OCI-LY3 (cell line): ENCODE measurements around the gene TPCN1.

ENCODE experiments used
- H2AFZ ChIP-seq: fragments of 200-600, 300-600 bp; shearing (Covaris generic); 2 replicates; pipeline ENCODE4 v1.6.0; 2014; ENCODE audit warnings: antibody characterized with exemption, low read depth, low read length
- H3K27ac ChIP-seq: fragments of 200-600, 300-600 bp; sonication (generic); 2 replicates; pipeline ENCODE4 v1.5.1; 2014; ENCODE audit warnings: mild to moderate bottlenecking, low read length, moderate library complexity, mixed read lengths
- H3K27me3 ChIP-seq: fragments of 200-600, 300-600 bp; sonication (generic); 2 replicates; pipeline ENCODE4 v1.6.1; 2014; ENCODE audit warnings: low read depth, low read length, mixed read lengths
- H3K36me3 ChIP-seq: fragments of 200-600, 300-600 bp; sonication (generic); replicated peaks from 2 replicates; pipeline ENCODE3; 2014; ENCODE audit warnings: low read depth, low read length, mixed read lengths
- H3K4me1 ChIP-seq: fragments of 300-600, 200-600 bp; sonication (generic); 2 replicates; pipeline ENCODE4 v1.6.1; 2014; ENCODE audit warnings: low read length, mixed read lengths
- H3K4me2 ChIP-seq: fragments of 200-600, 300-600 bp; sonication (generic); 2 replicates; pipeline ENCODE4 v1.6.1; 2014; ENCODE audit warnings: low read length, mixed read lengths
- H3K4me3 ChIP-seq: fragments of 300-600, 200-600 bp; sonication (generic); 2 replicates; pipeline ENCODE4 v1.5.1; 2014; ENCODE audit warnings: antibody characterized with exemption, mild to moderate bottlenecking, low read length, moderate library complexity
- H3K79me2 ChIP-seq: fragments of 300-600, 200-600 bp; shearing (Covaris generic); 2 replicates; pipeline ENCODE4 v1.6.1; 2014; ENCODE audit warnings: mild to moderate bottlenecking, low read length, mixed read lengths
- H3K9ac ChIP-seq: fragments of 300-600, 200-600 bp; shearing (Covaris generic); 2 replicates; pipeline ENCODE4 v1.6.0; 2014; ENCODE audit warnings: mild to moderate bottlenecking, low read length, moderate library complexity
- H3K9me3 ChIP-seq: fragments of 200-600, 300-600 bp; shearing (Covaris generic); 2 replicates; pipeline ENCODE4 v1.6.1; 2014; ENCODE audit warnings: low read length, mixed read lengths; ENCODE audit not compliant: insufficient read depth
- H4K20me1 ChIP-seq: fragments of 200-600, 300-600 bp; sonication (generic); 2 replicates; pipeline ENCODE4 v1.6.1; 2016; ENCODE audit warnings: low read length, mixed read lengths; ENCODE audit not compliant: insufficient read depth
- EZH2phosphoT487 ChIP-seq: fragments of 200-600 bp; shearing (Covaris generic); IDR thresholded peaks from 2 replicates; pipeline ENCODE4 v1.6.1; 2018; ENCODE audit warnings: antibody characterized with exemption, mixed run types, low read depth
- TF ChIP-seq, protein P1 (sequence below): fragments of 200-600, 300-600 bp; sonication (generic); IDR thresholded peaks from 2 replicates; pipeline ENCODE4 v1.5.1; 2014; ENCODE audit warnings: antibody characterized with exemption, low read length, low read depth

The TPCN1 gene

DNA sequence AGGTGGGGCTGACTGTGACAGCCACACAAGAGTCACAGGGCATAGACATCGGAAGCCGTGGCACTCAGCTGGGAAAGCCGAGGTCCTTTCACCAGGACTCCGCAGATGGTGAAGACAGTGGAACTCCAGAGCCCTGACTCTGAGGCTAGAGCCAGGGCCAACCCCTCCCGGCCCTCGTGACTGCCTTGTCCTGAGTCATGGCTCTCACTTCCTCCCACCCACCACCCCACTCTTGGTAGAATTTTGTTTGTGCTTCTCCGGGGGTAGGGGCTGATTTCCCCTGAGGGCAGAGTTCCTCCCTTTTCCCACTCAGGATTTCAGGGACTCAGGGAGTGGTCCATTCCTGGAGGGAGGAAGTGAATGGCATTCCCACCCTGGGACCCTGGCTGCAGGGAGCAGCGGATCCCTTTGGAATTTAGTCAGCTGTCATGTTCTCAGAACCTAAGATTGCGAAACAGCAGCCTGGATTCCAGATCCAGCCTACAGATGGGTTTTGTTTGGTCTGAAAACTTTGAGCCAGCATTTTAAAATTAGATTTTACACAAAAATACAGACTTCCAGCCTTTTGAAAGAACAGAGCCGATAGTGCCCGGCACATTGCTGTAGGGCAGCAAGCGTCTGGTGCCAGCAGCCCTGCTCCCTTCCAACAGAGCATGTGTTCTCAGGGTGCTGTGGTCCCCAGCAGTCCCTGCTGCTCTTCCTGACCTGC lies 50.7 kb downstream of the TPCN1 start:
- no peaks in the 10 kb centered on the region for H3K27me3 ChIP-seq
- no peak overlapping the region for H2AFZ ChIP-seq
- TF ChIP-seq, protein P1, sequence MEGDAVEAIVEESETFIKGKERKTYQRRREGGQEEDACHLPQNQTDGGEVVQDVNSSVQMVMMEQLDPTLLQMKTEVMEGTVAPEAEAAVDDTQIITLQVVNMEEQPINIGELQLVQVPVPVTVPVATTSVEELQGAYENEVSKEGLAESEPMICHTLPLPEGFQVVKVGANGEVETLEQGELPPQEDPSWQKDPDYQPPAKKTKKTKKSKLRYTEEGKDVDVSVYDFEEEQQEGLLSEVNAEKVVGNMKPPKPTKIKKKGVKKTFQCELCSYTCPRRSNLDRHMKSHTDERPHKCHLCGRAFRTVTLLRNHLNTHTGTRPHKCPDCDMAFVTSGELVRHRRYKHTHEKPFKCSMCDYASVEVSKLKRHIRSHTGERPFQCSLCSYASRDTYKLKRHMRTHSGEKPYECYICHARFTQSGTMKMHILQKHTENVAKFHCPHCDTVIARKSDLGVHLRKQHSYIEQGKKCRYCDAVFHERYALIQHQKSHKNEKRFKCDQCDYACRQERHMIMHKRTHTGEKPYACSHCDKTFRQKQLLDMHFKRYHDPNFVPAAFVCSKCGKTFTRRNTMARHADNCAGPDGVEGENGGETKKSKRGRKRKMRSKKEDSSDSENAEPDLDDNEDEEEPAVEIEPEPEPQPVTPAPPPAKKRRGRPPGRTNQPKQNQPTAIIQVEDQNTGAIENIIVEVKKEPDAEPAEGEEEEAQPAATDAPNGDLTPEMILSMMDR, result no peak
- no peak for TF ChIP-seq EZH2phosphoT487
- no peaks in the 10 kb centered on the region for H3K79me2 ChIP-seq
- H3K4me3 ChIP-seq, result no peak overlapping the region
- no peaks in the 10 kb centered on the region for H4K20me1 ChIP-seq
- no peaks in the 10 kb centered on the region for H3K9me3 ChIP-seq
- H3K27ac ChIP-seq, result no peak overlapping the region
- peaks cover 11% of the 10 kb centered on the region for H3K4me1 ChIP-seq
- peak overlapping the region; percentile 31; the same call in 1 of the 2 replicates for H3K4me2 ChIP-seq
- peaks cover 19% of the 10 kb centered on the region for H3K36me3 ChIP-seq
- H3K9ac ChIP-seq, result no peak overlapping the region

DNA sequence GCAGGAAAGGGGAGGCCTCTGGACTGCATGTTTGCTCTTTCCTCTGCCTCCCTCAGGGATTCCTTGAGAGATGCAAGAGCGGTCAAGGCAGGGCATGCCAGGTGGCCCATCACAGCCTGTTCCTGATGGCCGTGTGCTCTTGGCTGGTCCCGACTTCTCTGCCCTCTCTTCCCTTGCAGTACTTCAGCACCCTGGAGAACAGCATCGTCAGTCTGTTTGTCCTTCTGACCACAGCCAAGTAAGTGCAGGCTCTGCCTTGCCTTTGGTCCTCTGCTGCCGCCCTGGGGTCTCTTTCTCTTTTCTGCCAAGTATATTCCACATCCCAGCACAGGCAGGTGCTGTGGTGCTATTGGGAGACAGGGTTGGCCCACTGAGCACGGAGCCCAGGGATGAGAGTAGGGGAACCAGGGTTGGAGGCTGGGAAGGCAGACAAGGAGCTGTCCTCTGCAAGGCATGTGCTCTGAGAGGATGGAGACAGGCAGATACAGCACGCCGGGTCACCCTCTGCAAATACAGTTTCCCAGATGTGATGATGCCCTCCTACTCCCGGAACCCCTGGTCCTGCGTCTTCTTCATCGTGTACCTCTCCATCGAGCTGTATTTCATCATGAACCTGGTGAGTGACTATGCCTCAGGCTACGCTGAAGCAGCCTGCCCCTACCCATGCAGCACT lies 51.9 kb downstream of the TPCN1 start:
- Histone ChIP-seq H3K4me3 (no peak overlapping the region), H3K4me2 (no peak overlapping the region), H3K4me1 (peaks cover 11% of the 10 kb centered on the region), H4K20me1 (no peaks in the 10 kb centered on the region), H3K9ac (no peak overlapping the region), H3K27ac (no peak overlapping the region), H3K27me3 (no peaks in the 10 kb centered on the region), H3K9me3 (no peaks in the 10 kb centered on the region), H3K79me2 (no peaks in the 10 kb centered on the region), H3K36me3 (peaks cover 15% of the 10 kb centered on the region), H2AFZ (no peak overlapping the region)
- TF ChIP-seq, protein P1, result no peak
- TF ChIP-seq EZH2phosphoT487, result no peak

DNA sequence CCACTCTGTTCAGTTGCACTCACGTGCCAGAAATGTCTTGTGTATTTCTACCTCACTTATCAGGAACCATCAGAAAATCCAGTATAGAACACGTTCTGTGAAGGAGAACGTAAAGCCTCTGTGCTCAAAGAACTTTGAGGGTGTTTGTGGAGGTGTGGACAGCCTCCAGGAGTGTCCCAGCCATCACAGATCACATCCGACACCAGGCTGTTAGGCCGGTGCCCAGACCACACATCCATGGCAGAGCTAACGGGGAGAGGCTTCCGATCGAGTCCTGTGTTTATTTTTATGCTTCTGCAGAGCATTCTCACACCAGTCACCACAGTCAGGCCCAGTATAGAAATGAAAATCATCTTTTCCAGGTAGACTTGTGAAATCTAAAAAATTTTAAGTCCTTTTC lies 53.6 kb downstream of the TPCN1 start:
- Histone ChIP-seq H3K9ac (no peak overlapping the region), H3K36me3 (peaks cover 17% of the 10 kb centered on the region)
- no peak for TF ChIP-seq EZH2phosphoT487
- TF ChIP-seq, protein P1, result no peak

GRCh38 chr12:113276306-113276705 lies 55.0 kb downstream of the TPCN1 start:
- H3K36me3 ChIP-seq, result peaks cover 13% of the 10 kb centered on the region
- H3K9ac ChIP-seq, result no peak overlapping the region
- H2AFZ ChIP-seq, result no peak overlapping the region
- no peaks in the 10 kb centered on the region for H3K9me3 ChIP-seq
- TF ChIP-seq, protein P1, result no peak
- TF ChIP-seq EZH2phosphoT487, result no peak
- H3K27ac ChIP-seq, result no peak overlapping the region
- H3K79me2 ChIP-seq, result no peaks in the 10 kb centered on the region
- H3K4me1 ChIP-seq, result peaks cover 9% of the 10 kb centered on the region
- no peaks in the 10 kb centered on the region for H4K20me1 ChIP-seq
- no peaks in the 10 kb centered on the region for H3K27me3 ChIP-seq
- H3K4me2 ChIP-seq, result no peak overlapping the region
- H3K4me3 ChIP-seq, result no peak overlapping the region

More for the DNA sequence above, 53.6 kb downstream of the TPCN1 start:
- H2AFZ ChIP-seq, result no peak overlapping the region
- peaks cover 11% of the 10 kb centered on the region for H3K4me1 ChIP-seq
- H3K27me3 ChIP-seq, result no peaks in the 10 kb centered on the region
- no peaks in the 10 kb centered on the region for H3K9me3 ChIP-seq
- no peak overlapping the region for H3K4me3 ChIP-seq
- no peaks in the 10 kb centered on the region for H3K79me2 ChIP-seq
- H3K27ac ChIP-seq, result no peak overlapping the region
- no peak overlapping the region for H3K4me2 ChIP-seq
- no peaks in the 10 kb centered on the region for H4K20me1 ChIP-seq
